GM18861 (cell line): ENCODE data around the gene IFNG-AS1.

Source experiments
- ATAC-seq: cut with Tn5 transposase; IDR thresholded peaks from one replicate; pipeline ENCODE4 v1.9.1; 2021; ENCODE audit not compliant: unreplicated experiment

Gene IFNG-AS1

GRCh38 chr12:67993143-67993542, 3.9 kb downstream of the IFNG-AS1 start:
- ATAC-seq: no peak

GRCh38 chr12:67994046-67994445, 4.8 kb downstream of the IFNG-AS1 start:
- ATAC-seq: no peak

- no peak for ATAC-seq
Observed at GRCh38 chr12:67996347-67996746, 7.1 kb downstream of the IFNG-AS1 start.

DNA sequence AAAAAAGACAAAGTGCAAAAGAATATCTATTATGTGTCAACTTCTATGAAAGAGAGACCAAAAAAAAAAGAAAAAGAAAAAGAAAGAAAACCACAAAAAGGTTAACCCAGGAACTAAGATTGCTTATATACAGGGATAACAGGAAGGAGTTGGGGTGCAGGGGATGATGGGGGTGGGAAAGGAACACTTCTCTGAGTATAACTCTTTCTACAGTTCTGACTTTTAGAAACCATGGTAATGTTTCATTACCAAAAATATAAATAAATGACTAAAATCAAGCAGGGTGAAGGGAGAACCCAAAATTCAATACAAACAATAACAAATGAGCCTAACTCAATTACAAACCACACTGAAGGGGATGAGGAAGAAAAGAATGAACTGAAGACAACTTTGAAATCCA, 9.1 kb downstream of the IFNG-AS1 start:
- no peak for ATAC-seq

GRCh38 chr12:67999244-67999643, 10.0 kb downstream of the IFNG-AS1 start:
- no peak for ATAC-seq

DNA sequence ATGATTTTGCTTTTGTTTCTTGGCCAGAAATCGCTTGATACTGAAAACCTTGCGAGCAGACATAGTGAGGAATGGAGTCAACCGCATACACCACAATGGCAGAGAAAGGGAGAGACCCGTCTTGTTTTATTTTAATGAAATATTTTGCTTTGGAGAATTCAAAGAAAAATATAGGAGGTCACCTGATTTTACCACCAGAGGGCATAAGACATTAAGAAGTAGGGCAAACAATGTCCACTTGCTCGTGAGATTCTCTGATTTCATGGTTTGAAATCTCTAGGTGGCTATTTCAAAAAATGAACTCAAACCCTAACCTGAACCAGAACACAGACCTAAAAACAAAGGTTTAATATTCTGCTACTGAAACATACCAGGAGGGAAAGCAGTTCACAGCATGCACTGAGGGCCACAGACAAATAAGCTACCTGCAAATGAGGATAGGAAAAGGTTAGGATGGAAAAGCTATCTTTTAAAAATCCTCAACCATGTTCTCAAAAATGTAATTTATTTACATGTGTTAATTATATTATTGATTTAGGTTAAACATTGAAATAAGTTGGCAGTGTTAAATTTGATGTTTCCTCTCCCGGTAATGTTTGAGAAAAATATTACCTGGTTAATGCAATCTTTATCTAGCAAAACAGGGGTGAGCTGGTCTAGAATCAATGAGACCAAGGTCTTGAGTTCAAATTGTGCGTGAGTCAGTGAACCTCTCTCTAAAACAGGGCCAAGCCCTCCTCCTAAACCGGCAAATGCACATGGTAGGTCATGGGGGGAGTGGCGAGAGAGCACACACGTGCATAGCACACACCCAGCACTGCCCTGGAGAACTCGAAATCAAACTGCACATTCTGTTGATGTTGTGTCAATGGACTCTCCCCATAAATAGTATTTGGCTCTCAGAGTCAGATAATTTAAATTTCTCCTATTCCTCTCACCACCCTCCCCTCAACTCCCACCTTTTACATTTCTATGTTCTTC, 12.5 kb downstream of the IFNG-AS1 start:
- no peak for ATAC-seq

DNA sequence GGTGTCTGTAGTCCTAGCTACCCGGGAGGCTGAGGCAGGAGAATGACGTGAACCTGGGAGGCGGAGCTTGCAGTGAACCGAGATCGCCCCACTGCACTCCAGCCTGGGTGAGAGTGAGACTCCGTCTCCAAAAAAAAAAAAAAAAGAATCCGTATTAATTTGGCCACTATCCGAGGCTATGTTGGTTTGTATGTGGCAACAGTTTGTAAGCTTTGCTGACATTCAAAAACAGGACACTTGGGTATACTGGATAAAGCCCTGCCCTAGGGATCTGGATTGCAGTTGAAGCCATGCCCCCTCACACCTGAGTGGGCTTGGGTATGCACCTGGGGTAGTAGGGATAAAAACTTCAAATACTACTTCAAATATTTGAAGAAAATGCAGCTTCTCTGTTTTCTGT, 14.5 kb downstream of the IFNG-AS1 start:
- no peak for ATAC-seq

GRCh38 chr12:68007033-68007432, 17.8 kb downstream of the IFNG-AS1 start:
- no peak for ATAC-seq

DNA sequence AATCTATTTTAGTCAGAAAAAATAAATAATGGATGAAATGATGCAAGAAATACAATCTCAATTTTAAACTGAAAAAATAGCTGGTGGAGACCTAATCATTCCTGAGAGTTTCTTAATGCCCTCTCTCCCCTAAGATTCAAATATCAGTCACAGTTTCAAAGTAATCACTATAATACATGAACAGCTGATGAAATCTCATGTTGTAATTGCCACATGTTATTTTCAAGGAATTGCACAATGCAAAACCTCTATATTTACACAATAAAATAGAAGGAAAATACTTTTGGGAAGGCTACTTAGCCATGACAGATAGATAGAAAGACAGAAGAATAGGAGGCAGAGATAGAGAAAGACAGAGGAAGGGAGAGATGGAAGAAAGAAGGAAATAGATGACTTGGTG, 18.2 kb downstream of the IFNG-AS1 start:
- ATAC-seq: no peak

GRCh38 chr12:68011206-68011881, 22.1 kb downstream of the IFNG-AS1 start:
- no peak for ATAC-seq

GRCh38 chr12:68011882-68012207, 22.6 kb downstream of the IFNG-AS1 start:
- no peak for ATAC-seq

GRCh38 chr12:68012712-68013111, 23.5 kb downstream of the IFNG-AS1 start:
- peak; percentile 98 for ATAC-seq

- no peak for ATAC-seq
Observed at GRCh38 chr12:68013181-68013580, 23.9 kb downstream of the IFNG-AS1 start.

- ATAC-seq: no peak
Observed at GRCh38 chr12:68016136-68016535, 26.9 kb downstream of the IFNG-AS1 start.

- ATAC-seq: no peak
Observed at GRCh38 chr12:68018315-68018714, 29.1 kb downstream of the IFNG-AS1 start.

DNA sequence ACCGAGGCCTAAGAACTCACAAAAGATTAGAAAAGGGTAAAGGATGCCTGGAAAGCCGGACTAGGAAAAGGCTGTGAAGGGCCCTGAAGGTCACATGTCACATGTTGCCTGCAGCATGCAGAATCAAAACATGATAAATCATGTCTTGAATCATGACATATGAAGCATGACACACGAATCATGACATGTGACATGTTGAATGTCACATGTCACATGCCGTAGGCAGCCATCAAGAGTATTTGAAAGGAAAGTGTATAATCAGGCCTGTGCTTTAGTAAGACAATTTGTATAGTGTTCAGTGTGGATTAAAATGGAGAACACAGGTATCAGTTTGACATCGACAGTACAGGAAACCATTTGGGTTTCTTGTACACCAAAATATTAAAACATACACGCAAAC, 30.8 kb downstream of the IFNG-AS1 start:
- no peak for ATAC-seq

- ATAC-seq: no peak
Observed at GRCh38 chr12:68020699-68021098, 31.5 kb downstream of the IFNG-AS1 start.

DNA sequence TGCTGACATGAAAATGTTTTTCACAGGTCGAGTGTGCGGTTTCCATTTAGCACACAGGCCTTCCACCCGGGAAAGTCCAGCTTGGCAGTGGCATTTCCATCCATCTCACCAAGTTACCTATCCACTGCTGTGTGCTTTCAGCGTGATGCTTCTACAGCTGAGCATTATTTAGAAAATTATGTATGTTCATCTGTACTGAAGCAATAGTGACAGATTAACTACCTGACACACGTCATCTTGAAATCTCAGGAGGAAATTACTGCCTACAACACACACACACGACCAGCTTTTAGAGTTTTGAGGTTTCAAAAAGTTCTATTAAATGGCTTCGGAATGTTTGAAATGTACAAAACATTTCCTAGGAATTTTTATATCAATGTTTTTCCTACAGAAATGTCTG, 39.4 kb downstream of the IFNG-AS1 start:
- ATAC-seq: no peak

GRCh38 chr12:68030248-68030647, 41.0 kb downstream of the IFNG-AS1 start:
- no peak for ATAC-seq

GRCh38 chr12:68031174-68031573, 41.9 kb downstream of the IFNG-AS1 start:
- ATAC-seq: no peak

DNA sequence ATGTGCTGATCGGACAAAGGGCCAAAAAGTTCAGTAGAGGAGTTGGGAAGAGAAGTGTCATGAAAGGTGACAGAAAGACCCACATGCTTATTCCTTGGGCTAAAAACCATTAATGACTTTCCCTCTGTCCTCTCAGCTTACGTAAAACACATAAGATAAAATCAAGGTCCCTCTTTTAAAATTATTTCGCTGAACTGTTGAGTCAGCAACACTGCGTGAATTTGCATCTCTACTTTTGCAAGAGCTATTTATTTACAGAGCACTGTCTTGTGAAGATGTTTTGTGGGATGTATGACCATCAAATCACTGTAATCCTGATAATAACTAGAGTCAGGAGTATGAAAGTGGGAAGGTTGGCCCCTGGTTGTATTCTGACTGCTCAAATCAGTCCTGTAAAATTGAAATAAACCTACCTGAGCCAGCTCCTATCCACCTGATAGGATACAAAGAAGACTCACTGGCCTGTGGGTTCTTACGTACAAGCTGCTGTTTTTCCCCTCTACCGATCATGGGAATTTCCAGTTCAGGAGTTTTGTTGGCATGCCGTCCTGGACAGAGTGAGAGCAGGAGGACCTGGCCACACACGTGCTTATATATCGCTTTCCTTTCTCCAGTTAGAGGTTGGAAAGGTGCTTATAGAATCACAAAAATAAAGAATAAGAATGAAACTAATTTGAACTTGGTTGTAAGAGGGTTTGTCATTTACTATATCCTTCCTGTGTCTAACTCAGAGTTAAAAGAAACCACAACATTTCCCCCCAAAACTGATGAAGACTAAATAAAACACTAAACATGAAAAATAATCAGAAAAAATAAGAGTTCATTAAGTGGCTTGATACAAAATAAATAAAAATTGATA, 42.9 kb downstream of the IFNG-AS1 start:
- no peak for ATAC-seq
